Measurements from ENCODE around the gene MYBPC2. TPM values are rescaled to one million over a fixed set of nuclear protein-coding genes. Genes with fewer than 3 reads are reported as not detected.

MYBPC2 gene
- total and polyA plus RNA-seq, 2 of the 4 experiments (the other 2 are of a cell fraction), result not detected

GRCh38 chr19:50455992-50456391, 23.3 kb downstream of the MYBPC2 start:
- Histone ChIP-seq H4K8ac (ENCODE audit: low read depth in 2 of 2, low read length in 2 of 2) (no peak overlapping the region), H2BK20ac (ENCODE audit: low read depth, low read length) (no peak overlapping the region), H4K91ac (ENCODE audit: insufficient read depth, low read depth, low read length) (no peak overlapping the region), H3K9ac (ENCODE audit: low read depth, low read length) (no peak overlapping the region), H2AFZ (replicated peaks; ENCODE audit: low read length, poor library complexity) (no peak overlapping the region), H2AK5ac (ENCODE audit: low read depth, low read length) (no peak overlapping the region), H2BK120ac (ENCODE audit: low read depth, low read length) (no peak overlapping the region), H3K79me1 (ENCODE audit: low read depth in 1 of 2, low read length in 2 of 2) (no peaks in the 10 kb centered on the region), H3K14ac (replicated peaks; ENCODE audit: low read depth, low read length) (no peak overlapping the region), H3K18ac (ENCODE audit: low read depth, low read length) (no peak overlapping the region), H3K4ac (ENCODE audit: low read depth, low read length) (no peak overlapping the region), H3K9me1 (ENCODE audit: insufficient read depth, low read length) (no peaks in the 10 kb centered on the region), H4K5ac (ENCODE audit: low read depth, low read length) (no peak overlapping the region), H3K56ac (ENCODE audit: extremely low read depth, insufficient read depth, low read length) (no peak overlapping the region), H3K36me3 (ENCODE audit: control insufficient read depth, insufficient read depth, low read length) (no peaks in the 10 kb centered on the region), H2AK9ac (replicated peaks; ENCODE audit: low read depth, low read length, poor library complexity) (no peak overlapping the region), H3K4me2 (ENCODE audit: low read depth, low read length) (no peak overlapping the region), H3K4me1 (ENCODE audit: control insufficient read depth, insufficient read depth, low read length) (no peaks in the 10 kb centered on the region), H2BK5ac (ENCODE audit: low read depth, low read length, poor library complexity, severe bottlenecking) (peak overlapping the region; percentile 8), H3K9me3 (ENCODE audit: control insufficient read depth, insufficient read depth, low read length) (no peaks in the 10 kb centered on the region), H3K23ac (ENCODE audit: low read depth, low read length) (no peak overlapping the region), H3K27ac (ENCODE audit: insufficient read depth, low read length) (no peak overlapping the region), H3K27me3 (ENCODE audit: control insufficient read depth, insufficient read depth, low read length) (peaks cover 14% of the 10 kb centered on the region; the same call in 1 of the 2 replicates), H3K4me3 (ENCODE audit: insufficient read depth, low read depth, low read length) (no peak overlapping the region), H2BK15ac (ENCODE audit: low read depth, low read length) (no peak overlapping the region), H4K20me1 (ENCODE audit: insufficient read depth, low read length) (no peaks in the 10 kb centered on the region)
- no TSS peak for BruUV-seq (replicated peaks)
- DNase-seq (no peak), ATAC-seq (ENCODE audit: low read depth) (no peak)
- WGBS, 2 experiments (ENCODE audit: extremely low coverage in 2 of 2, insufficient read length in 1 of 2), result 43 to 100% methylated on average over 1 to 2 of the region's 2 CpGs
- ChIA-PET POLR2A (ENCODE audit: unreplicated experiment) (no interaction called here), CTCF (no interaction called here)
- TF ChIP-seq RAD21 (IDR thresholded peaks at IDR 0.05; ENCODE audit: low read length), result no peak
- TF ChIP-seq CEBPB (IDR thresholded peaks at IDR 0.05; ENCODE audit: low read depth, low read length), result no peak
- TF ChIP-seq, protein P1, sequence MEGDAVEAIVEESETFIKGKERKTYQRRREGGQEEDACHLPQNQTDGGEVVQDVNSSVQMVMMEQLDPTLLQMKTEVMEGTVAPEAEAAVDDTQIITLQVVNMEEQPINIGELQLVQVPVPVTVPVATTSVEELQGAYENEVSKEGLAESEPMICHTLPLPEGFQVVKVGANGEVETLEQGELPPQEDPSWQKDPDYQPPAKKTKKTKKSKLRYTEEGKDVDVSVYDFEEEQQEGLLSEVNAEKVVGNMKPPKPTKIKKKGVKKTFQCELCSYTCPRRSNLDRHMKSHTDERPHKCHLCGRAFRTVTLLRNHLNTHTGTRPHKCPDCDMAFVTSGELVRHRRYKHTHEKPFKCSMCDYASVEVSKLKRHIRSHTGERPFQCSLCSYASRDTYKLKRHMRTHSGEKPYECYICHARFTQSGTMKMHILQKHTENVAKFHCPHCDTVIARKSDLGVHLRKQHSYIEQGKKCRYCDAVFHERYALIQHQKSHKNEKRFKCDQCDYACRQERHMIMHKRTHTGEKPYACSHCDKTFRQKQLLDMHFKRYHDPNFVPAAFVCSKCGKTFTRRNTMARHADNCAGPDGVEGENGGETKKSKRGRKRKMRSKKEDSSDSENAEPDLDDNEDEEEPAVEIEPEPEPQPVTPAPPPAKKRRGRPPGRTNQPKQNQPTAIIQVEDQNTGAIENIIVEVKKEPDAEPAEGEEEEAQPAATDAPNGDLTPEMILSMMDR (conservative IDR thresholded peaks at IDR 0.05; ENCODE audit: low read depth, low read length), result no peak
- TF ChIP-seq POLR2A (IDR thresholded peaks at IDR 0.05; ENCODE audit: low read depth, low read length), result no peak
- no peak for TF ChIP-seq MAZ (IDR thresholded peaks at IDR 0.05; ENCODE audit: borderline replicate concordance, low read depth, low read length)
- TF ChIP-seq BHLHE40 (IDR thresholded peaks at IDR 0.05; ENCODE audit: low read depth, low read length), result no peak
- TF ChIP-seq RFX5 (IDR thresholded peaks at IDR 0.05; ENCODE audit: low read depth, low read length), result no peak
- no peak for TF ChIP-seq FOS (IDR thresholded peaks at IDR 0.05; ENCODE audit: low read depth, low read length)
- TF ChIP-seq, protein P2, sequence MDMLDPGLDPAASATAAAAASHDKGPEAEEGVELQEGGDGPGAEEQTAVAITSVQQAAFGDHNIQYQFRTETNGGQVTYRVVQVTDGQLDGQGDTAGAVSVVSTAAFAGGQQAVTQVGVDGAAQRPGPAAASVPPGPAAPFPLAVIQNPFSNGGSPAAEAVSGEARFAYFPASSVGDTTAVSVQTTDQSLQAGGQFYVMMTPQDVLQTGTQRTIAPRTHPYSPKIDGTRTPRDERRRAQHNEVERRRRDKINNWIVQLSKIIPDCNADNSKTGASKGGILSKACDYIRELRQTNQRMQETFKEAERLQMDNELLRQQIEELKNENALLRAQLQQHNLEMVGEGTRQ (IDR thresholded peaks at IDR 0.05; ENCODE audit: low read depth, low read length), result no peak
- no peak for TF ChIP-seq SMC3 (IDR thresholded peaks at IDR 0.05; ENCODE audit: low read depth, low read length)
- no peak for TF ChIP-seq MXI1 (IDR thresholded peaks at IDR 0.05; ENCODE audit: borderline replicate concordance, low read depth, low read length)
- no peak for TF ChIP-seq MAFK (IDR thresholded peaks at IDR 0.05; ENCODE audit: low read depth, low read length)
- no peak for TF ChIP-seq NFE2L2 (IDR thresholded peaks at IDR 0.05; ENCODE audit: low read depth, low read length)
- no peak for TF ChIP-seq CHD1 (IDR thresholded peaks at IDR 0.05; ENCODE audit: low read depth, low read length)
- no peak for TF ChIP-seq RCOR1 (IDR thresholded peaks at IDR 0.05; ENCODE audit: insufficient replicate concordance, low read length)
- TF ChIP-seq, protein P3, sequence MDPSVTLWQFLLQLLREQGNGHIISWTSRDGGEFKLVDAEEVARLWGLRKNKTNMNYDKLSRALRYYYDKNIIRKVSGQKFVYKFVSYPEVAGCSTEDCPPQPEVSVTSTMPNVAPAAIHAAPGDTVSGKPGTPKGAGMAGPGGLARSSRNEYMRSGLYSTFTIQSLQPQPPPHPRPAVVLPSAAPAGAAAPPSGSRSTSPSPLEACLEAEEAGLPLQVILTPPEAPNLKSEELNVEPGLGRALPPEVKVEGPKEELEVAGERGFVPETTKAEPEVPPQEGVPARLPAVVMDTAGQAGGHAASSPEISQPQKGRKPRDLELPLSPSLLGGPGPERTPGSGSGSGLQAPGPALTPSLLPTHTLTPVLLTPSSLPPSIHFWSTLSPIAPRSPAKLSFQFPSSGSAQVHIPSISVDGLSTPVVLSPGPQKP (IDR thresholded peaks at IDR 0.05; ENCODE audit: borderline replicate concordance, low read depth, low read length), result no peak
- intact Hi-C loops (cut with micrococcal nuclease), result no loop called here
- in situ Hi-C loops (cut with MboI; ENCODE audit: low sequenced_read_pairs), result no loop called here
- dilution Hi-C loops (cut with HindIII; ENCODE audit: low sequenced_read_pairs, unreplicated experiment), result no loop called here
